WTC11 (cell line): ENCODE measurements around the gene CEMIP. TPM values are rescaled to one million over a fixed set of nuclear protein-coding genes. Genes with fewer than 3 reads are reported as not detected.

Experiments
- ATAC-seq: fragments of 200-7000 bp; cut with Tn5 transposase; 2 replicates; pipeline ENCODE4 v1.10.0; 2021; ENCODE audit warnings: mild to moderate bottlenecking, moderate library complexity
- CTCF ChIA-PET: fragments of 300-600 bp; sonication (Branson Sonifier 250); formaldehyde crosslinking; loops from one replicate; lab custom pipeline; 2021; ENCODE audit warnings: antibody characterized with exemption; lab: Charles Lee
- POLR2A ChIA-PET: fragments of 350-600 bp; sonication (Branson Sonifier 250); formaldehyde crosslinking; loops from one replicate; lab custom pipeline; 2021; ENCODE audit warnings: antibody characterized with exemption; lab: Charles Lee
- DNase-seq: peaks from one replicate; pipeline ENCODE4 v3.0.0; 2021; ENCODE audit warnings: low spot score
- H3K27ac Mint-ChIP-seq: 2 replicates; pipeline ENCODE4 v1.8.0; 2021; ENCODE audit warnings: mixed read lengths
- H3K27me3 Mint-ChIP-seq: 2 replicates; pipeline ENCODE4 v1.8.0; 2021; ENCODE audit warnings: low read depth, mild to moderate bottlenecking, moderate library complexity, mixed read lengths
- H3K36me3 Mint-ChIP-seq: 2 replicates; pipeline ENCODE4 v1.8.0; 2021; ENCODE audit warnings: mixed read lengths
- H3K4me1 Mint-ChIP-seq: 2 replicates; pipeline ENCODE4 v1.8.0; 2022; ENCODE audit warnings: mixed read lengths
- H3K4me3 Mint-ChIP-seq: 2 replicates; pipeline ENCODE4 v1.8.0; 2021; ENCODE audit warnings: mild to moderate bottlenecking, moderate library complexity, mixed read lengths
- H3K9me3 Mint-ChIP-seq: 2 replicates; pipeline ENCODE4 v1.8.0; 2021; ENCODE audit warnings: mixed read lengths
- AR ChIP-seq: fragments of 250-450 bp; sonication (Bioruptor Pico); IDR thresholded peaks from 2 replicates; pipeline ENCODE4 v1.9.0; 2021; ENCODE audit warnings: mild to moderate bottlenecking
- ATF6 ChIP-seq: sonication (generic); formaldehyde crosslinking; IDR thresholded peaks from 2 replicates; pipeline ENCODE4 v1.8.1; 2023; ENCODE audit warnings: mild to moderate bottlenecking, missing genetic modification reagents
- CBFB ChIP-seq: sonication (generic); formaldehyde crosslinking; IDR thresholded peaks from 2 replicates; pipeline ENCODE4 v1.8.1; 2022; ENCODE audit warnings: mild to moderate bottlenecking, low read depth, missing genetic modification reagents
- CTCF ChIP-seq: fragments of 200-600 bp; IDR thresholded peaks from 2 replicates; pipeline ENCODE4 v1.8.0; 2022; ENCODE audit warnings: antibody characterized with exemption
- EMX1 ChIP-seq: fragments of 250-450 bp; sonication (Bioruptor Pico); IDR thresholded peaks from 2 replicates; pipeline ENCODE4 v1.8.0; 2021; ENCODE audit warnings: mild to moderate bottlenecking
- FOXJ3 ChIP-seq: sonication (generic); formaldehyde crosslinking; IDR thresholded peaks from 2 replicates; pipeline ENCODE4 v1.9.0; 2021; ENCODE audit warnings: missing genetic modification reagents, mild to moderate bottlenecking, borderline replicate concordance
- FOXK1 ChIP-seq: sonication (generic); formaldehyde crosslinking; IDR thresholded peaks from 2 replicates; pipeline ENCODE4 v1.8.0; 2022; ENCODE audit warnings: mild to moderate bottlenecking, moderate library complexity, missing genetic modification reagents
- GRHL2 ChIP-seq: fragments of 250-450 bp; sonication (Bioruptor Pico); IDR thresholded peaks from 2 replicates; pipeline ENCODE4 v1.8.0; 2022; ENCODE audit warnings: mild to moderate bottlenecking, moderate library complexity; ENCODE audit not compliant: insufficient replicate concordance, severe bottlenecking
- GTF2I ChIP-seq: fragments of 250-450 bp; sonication (Bioruptor Pico); conservative IDR thresholded peaks from 2 replicates; pipeline ENCODE4 v1.4.0; 2021; ENCODE audit warnings: mild to moderate bottlenecking
- MLX ChIP-seq: sonication (generic); formaldehyde crosslinking; IDR thresholded peaks from 2 replicates; pipeline ENCODE4 v1.8.1; 2023; ENCODE audit warnings: mild to moderate bottlenecking, missing genetic modification reagents, moderate library complexity
- MYBL2 ChIP-seq: sonication (generic); formaldehyde crosslinking; IDR thresholded peaks from 2 replicates; pipeline ENCODE4 v1.8.1; 2023; ENCODE audit warnings: mild to moderate bottlenecking, moderate library complexity, missing genetic modification reagents
- TEAD1 ChIP-seq: sonication (generic); formaldehyde crosslinking; IDR thresholded peaks from 2 replicates; pipeline ENCODE4 v1.8.0; 2022; ENCODE audit warnings: mild to moderate bottlenecking, missing genetic modification reagents
- ZNF121 ChIP-seq: sonication (generic); formaldehyde crosslinking; IDR thresholded peaks from 2 replicates; pipeline ENCODE4 v1.8.0; 2023; ENCODE audit warnings: missing genetic modification reagents
- ZNF263 ChIP-seq: sonication (generic); formaldehyde crosslinking; IDR thresholded peaks from 2 replicates; pipeline ENCODE4 v1.8.1; 2022; ENCODE audit warnings: low read depth, mild to moderate bottlenecking, moderate library complexity, missing genetic modification reagents
- ZNF671 ChIP-seq: fragments of 250-450 bp; sonication (Bioruptor Pico); IDR thresholded peaks from 2 replicates; pipeline ENCODE4 v1.8.0; 2021; ENCODE audit warnings: mild to moderate bottlenecking
- ZSCAN18 ChIP-seq: fragments of 250-450 bp; sonication (Bioruptor Pico); IDR thresholded peaks from 2 replicates; pipeline ENCODE4 v2.1.2; 2022; ENCODE audit warnings: mild to moderate bottlenecking, moderate library complexity
- total RNA-seq: library from RNA; stranded (reverse); gene quantifications from 3 replicates; pipeline ENCODE4 v1.2.3, GENCODE V29; 2021
- TF ChIP-seq, protein P1 (sequence below): sonication (generic); formaldehyde crosslinking; IDR thresholded peaks from 2 replicates; pipeline ENCODE4 v1.8.1; 2023; ENCODE audit warnings: mild to moderate bottlenecking, missing genetic modification reagents, moderate library complexity
- TF ChIP-seq, protein P2 (sequence below): sonication (generic); formaldehyde crosslinking; IDR thresholded peaks from 2 replicates; pipeline ENCODE4 v1.8.0; 2022; ENCODE audit warnings: mild to moderate bottlenecking, missing genetic modification reagents

Gene CEMIP
- total RNA-seq, 1 experiment from 2014 or later = 0.87 TPM

DNA sequence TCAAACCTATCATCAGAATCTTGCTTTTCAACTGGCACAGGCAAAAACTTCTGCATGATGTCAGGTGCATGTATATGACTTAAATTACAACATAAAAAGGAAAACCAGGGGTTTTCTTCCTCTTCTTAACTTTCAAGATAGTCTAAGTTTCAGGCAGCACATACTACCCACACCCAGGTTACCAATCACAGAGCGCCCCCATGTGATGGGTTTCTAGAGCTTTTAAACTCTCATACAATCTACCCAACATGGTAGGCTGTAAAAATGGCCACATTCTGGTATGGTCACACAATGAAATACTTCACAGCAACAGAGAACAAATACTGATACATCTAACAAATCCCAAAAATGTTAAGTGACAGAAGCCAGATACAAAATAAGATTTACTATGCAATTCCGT, 203.0 kb downstream of the CEMIP start (continued):
- TF ChIP-seq ATF6 (no peak), EMX1 (CRISPR knock-in tag) (no peak), FOXK1 (no peak), ZSCAN18 (CRISPR knock-in tag) (no peak), ZNF263 (CRISPR knock-in tag) (no peak), ZNF671 (CRISPR knock-in tag) (no peak)
- TF ChIP-seq, protein P1, sequence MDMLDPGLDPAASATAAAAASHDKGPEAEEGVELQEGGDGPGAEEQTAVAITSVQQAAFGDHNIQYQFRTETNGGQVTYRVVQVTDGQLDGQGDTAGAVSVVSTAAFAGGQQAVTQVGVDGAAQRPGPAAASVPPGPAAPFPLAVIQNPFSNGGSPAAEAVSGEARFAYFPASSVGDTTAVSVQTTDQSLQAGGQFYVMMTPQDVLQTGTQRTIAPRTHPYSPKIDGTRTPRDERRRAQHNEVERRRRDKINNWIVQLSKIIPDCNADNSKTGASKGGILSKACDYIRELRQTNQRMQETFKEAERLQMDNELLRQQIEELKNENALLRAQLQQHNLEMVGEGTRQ (CRISPR knock-in tag) = no peak

- ATAC-seq = no peak
- H3K4me3 Mint-ChIP-seq = no peak overlapping the region
- CTCF ChIA-PET = interaction anchor here (0.9 to 1.2 kb wide), 4 partner anchors 13 to 203 kb away, joined by 3 to 5 read pairs (median 3); partner anchors contain the start of gene CEMIP
Observed at GRCh38 chr15:80982839-80983238, 203.7 kb downstream of the CEMIP start.

DNA sequence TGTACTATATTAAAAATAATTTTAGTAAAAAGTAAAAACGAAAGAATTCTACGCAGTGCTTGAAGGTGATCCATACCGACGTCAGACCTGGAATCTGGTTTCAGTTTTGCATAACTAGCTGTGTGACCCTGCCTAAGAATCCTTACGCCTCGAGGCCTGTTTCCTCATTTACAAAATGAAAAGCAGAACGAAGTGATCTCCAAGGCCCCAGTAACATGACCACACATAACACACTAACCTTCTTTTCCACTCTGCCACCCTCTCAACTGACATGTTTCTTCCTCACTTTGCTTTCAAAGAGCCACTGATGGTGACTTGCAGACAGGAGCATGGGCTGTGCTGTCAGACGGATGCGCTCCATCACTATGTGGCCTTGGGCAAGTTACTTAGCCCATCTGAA, 205.7 kb downstream of the CEMIP start:
- DNase-seq (no peak), ATAC-seq (no peak)
- CTCF ChIA-PET = interaction anchor here (0.6 kb wide), 1 partner anchor 28 kb away, joined by 3 read pairs; no protein-coding TSS in a partner anchor
- POLR2A ChIA-PET = no interaction called here
- 0 out of 2 replicates have a peak overlapping the region, but pooled peaks have one; percentile 9 for H3K27ac Mint-ChIP-seq
- H3K4me1 Mint-ChIP-seq = peaks cover 42% of the 10 kb centered on the region
- no peaks in the 10 kb centered on the region for H3K27me3 Mint-ChIP-seq
- H3K4me3 Mint-ChIP-seq = no peak overlapping the region
- peaks cover 15% of the 10 kb centered on the region for H3K36me3 Mint-ChIP-seq
- H3K9me3 Mint-ChIP-seq = no peaks in the 10 kb centered on the region
- TF ChIP-seq, protein P2, sequence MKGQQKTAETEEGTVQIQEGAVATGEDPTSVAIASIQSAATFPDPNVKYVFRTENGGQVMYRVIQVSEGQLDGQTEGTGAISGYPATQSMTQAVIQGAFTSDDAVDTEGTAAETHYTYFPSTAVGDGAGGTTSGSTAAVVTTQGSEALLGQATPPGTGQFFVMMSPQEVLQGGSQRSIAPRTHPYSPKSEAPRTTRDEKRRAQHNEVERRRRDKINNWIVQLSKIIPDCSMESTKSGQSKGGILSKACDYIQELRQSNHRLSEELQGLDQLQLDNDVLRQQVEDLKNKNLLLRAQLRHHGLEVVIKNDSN = no peak
- TF ChIP-seq CBFB (CRISPR knock-in tag) (no peak), MYBL2 (no peak), AR (CRISPR knock-in tag) (no peak), GRHL2 (CRISPR knock-in tag) (no peak), ZNF671 (CRISPR knock-in tag) (no peak), TEAD1 (CRISPR knock-in tag) (no peak), FOXK1 (no peak), GTF2I (CRISPR knock-in tag) (no peak)

More at GRCh38 chr15:80982839-80983238, 203.7 kb downstream of the CEMIP start:
- Mint-ChIP-seq H3K4me1 (peaks cover 42% of the 10 kb centered on the region), H3K27me3 (no peaks in the 10 kb centered on the region), H3K9me3 (no peaks in the 10 kb centered on the region), H3K27ac (no peak overlapping the region), H3K36me3 (peaks cover 27% of the 10 kb centered on the region)
- no peak for TF ChIP-seq MLX (CRISPR knock-in tag)
- TF ChIP-seq FOXJ3 (CRISPR knock-in tag) = no peak
- TF ChIP-seq ZNF121 (CRISPR knock-in tag) = 0 out of 2 replicates have a peak, but pooled peaks have one; percentile 45
- TF ChIP-seq CTCF = no peak
- no peak for DNase-seq
- POLR2A ChIA-PET = no interaction called here
